Brain microvascular endothelial cell (primary cell): ENCODE measurements around the gene RAB11B.
A peak's percentile ranks its signal among the peaks of the same experiment; 100 is the strongest.

Experiments used
- DNase-seq: peaks from one replicate; pipeline ENCODE4 v3.0.0-alpha.2; 2020
- H3K27ac ChIP-seq: fragments of 250-450 bp; sonication (Bioruptor Pico); 2 replicates; pipeline ENCODE4 v1.5.1; 2020; ENCODE audit warnings: mild to moderate bottlenecking, moderate library complexity
- H3K27me3 ChIP-seq: fragments of 250-450 bp; sonication (Bioruptor Pico); replicated peaks from 2 replicates; pipeline ENCODE4 v1.5.1; 2020; ENCODE audit warnings: mild to moderate bottlenecking
- H3K36me3 ChIP-seq: fragments of 250-450 bp; sonication (Bioruptor Pico); replicated peaks from 2 replicates; pipeline ENCODE4 v1.5.1; 2020; ENCODE audit warnings: mild to moderate bottlenecking
- H3K4me3 ChIP-seq: 2 replicates; pipeline ENCODE4 v1.5.1; 2011; ENCODE audit warnings: low read depth, mild to moderate bottlenecking, control low read depth, low read length, moderate library complexity
- CTCF ChIP-seq: IDR thresholded peaks from 2 replicates; pipeline ENCODE4 v1.5.1; 2011; ENCODE audit warnings: low read depth, mild to moderate bottlenecking, moderate library complexity, low read length, control low read depth, inconsistent platforms; ENCODE audit errors: missing control alignments
- in situ Hi-C: cut with HindIII; loops from 2 replicates; pipeline ENCODE4 v1.10.0; 2017; ENCODE audit warnings: low sequenced_read_pairs, low pct_ligation_motif_present

The RAB11B gene

GRCh38 chr19:8396185-8396562, 6.0 kb downstream of the RAB11B start:
- in situ Hi-C loops = no loop called here
- DNase-seq = no peak
- Histone ChIP-seq H3K4me3 (no peak overlapping the region), H3K27ac (no peak overlapping the region), H3K27me3 (no peaks in the 10 kb centered on the region), H3K36me3 (peaks cover 10% of the 10 kb centered on the region)
- no peak for TF ChIP-seq CTCF

- H3K4me3 ChIP-seq = no peak overlapping the region
- no peaks in the 10 kb centered on the region for H3K27me3 ChIP-seq
- no peak overlapping the region for H3K27ac ChIP-seq
- DNase-seq = peak; percentile 64
- in situ Hi-C loops = no loop called here
- peaks cover 10% of the 10 kb centered on the region for H3K36me3 ChIP-seq
- TF ChIP-seq CTCF = peak; percentile 87
Observed at GRCh38 chr19:8396563-8397203, 6.5 kb downstream of the RAB11B start.

- TF ChIP-seq CTCF = no peak
- H3K27ac ChIP-seq = no peak overlapping the region
- no peak overlapping the region for H3K4me3 ChIP-seq
- peaks cover 14% of the 10 kb centered on the region for H3K36me3 ChIP-seq
- in situ Hi-C loops = no loop called here
- no peaks in the 10 kb centered on the region for H3K27me3 ChIP-seq
- no peak for DNase-seq
Observed at GRCh38 chr19:8397271-8397670, 7.1 kb downstream of the RAB11B start.

- no peak for DNase-seq
- H3K27me3 ChIP-seq = no peaks in the 10 kb centered on the region
- H3K27ac ChIP-seq = no peak overlapping the region
- no peak for TF ChIP-seq CTCF
- H3K36me3 ChIP-seq = peaks cover 15% of the 10 kb centered on the region
- in situ Hi-C loops = no loop called here
- H3K4me3 ChIP-seq = no peak overlapping the region
Observed at GRCh38 chr19:8397746-8398310, 7.7 kb downstream of the RAB11B start.

GRCh38 chr19:8398311-8398771, 8.2 kb downstream of the RAB11B start:
- H3K27me3 ChIP-seq = no peaks in the 10 kb centered on the region
- in situ Hi-C loops = no loop called here
- peaks cover 19% of the 10 kb centered on the region for H3K36me3 ChIP-seq
- TF ChIP-seq CTCF = no peak
- H3K27ac ChIP-seq = no peak overlapping the region
- no peak for DNase-seq
- no peak overlapping the region for H3K4me3 ChIP-seq
